Measurements from ENCODE around the gene S1PR3. TPM values are rescaled to one million over a fixed set of nuclear protein-coding genes. Genes with fewer than 3 reads are reported as not detected.
A peak's percentile ranks its signal among the peaks of the same experiment; 100 is the strongest.

S1PR3 gene
- total and polyA plus RNA-seq, 12 donors, result 3.6 to 61.6 (median 13.3) TPM

- DNase-seq (no peak), ATAC-seq (no peak)
- peaks cover 0 to 15% (median 0%) of the 10 kb centered on the region in 7 donors for H3K27me3 ChIP-seq
- no peaks in the 10 kb centered on the region for H3K9me3 ChIP-seq
- intact Hi-C loops (cut with DNase I), result no loop called here
- peaks cover 0 to 3% (median 0%) of the 10 kb centered on the region in 9 donors for H3K4me1 ChIP-seq
- H3K27ac ChIP-seq, result no peak overlapping the region
- 81 to 94% methylated on average over 3 of the region's 3 CpGs for WGBS, 2 donors
- H3K36me3 ChIP-seq, result no peaks in the 10 kb centered on the region
- H3K4me3 ChIP-seq, result no peak overlapping the region
- TF ChIP-seq CTCF (IDR thresholded peaks at IDR 0.05), result no peak
Observed at GRCh38 chr9:88960632-88961031, 30.6 kb upstream of the S1PR3 start.

GRCh38 chr9:88965473-88965872 is 25.8 kb upstream of the S1PR3 start:
- Histone ChIP-seq H3K27ac (no peak overlapping the region), H3K36me3 (no peaks in the 10 kb centered on the region), H3K27me3 (peaks cover 0 to 6% (median 0%) of the 10 kb centered on the region in 7 donors), H3K4me1 (peaks cover 0 to 3% (median 0%) of the 10 kb centered on the region in 9 donors), H3K9me3 (no peaks in the 10 kb centered on the region), H3K4me3 (no peak overlapping the region)
- peak in 1 of 2 donors; percentile 37 for DNase-seq
- WGBS, 2 donors, result 47 to 71% methylated on average over 8 of the region's 8 CpGs
- intact Hi-C loops (cut with DNase I), result no loop called here
- peak; percentile 46 to 95 (median 72) for ATAC-seq
- TF ChIP-seq CTCF (IDR thresholded peaks at IDR 0.05), result no peak

GRCh38 chr9:88966894-88967676 is 24.2 kb upstream of the S1PR3 start:
- Histone ChIP-seq H3K9me3 (peaks cover 0 to 1% (median 0%) of the 10 kb centered on the region in 11 donors), H3K4me3 (no peak overlapping the region), H3K27me3 (peaks cover 0 to 6% (median 0%) of the 10 kb centered on the region in 7 donors), H3K36me3 (no peaks in the 10 kb centered on the region), H3K4me1 (peaks cover 0 to 3% (median 0%) of the 10 kb centered on the region in 9 donors), H3K27ac (no peak overlapping the region)
- intact Hi-C loops (cut with DNase I), result no loop called here
- 84 to 85% methylated on average over 10 of the region's 10 CpGs for WGBS, 2 donors
- ATAC-seq (peak in 1 of 8 donors; percentile 10), DNase-seq (no peak)
- TF ChIP-seq CTCF (IDR thresholded peaks at IDR 0.05), result no peak

- intact Hi-C loops (cut with DNase I), result no loop called here
- H3K4me3 ChIP-seq, result no peak overlapping the region
- no peak overlapping the region for H3K27ac ChIP-seq
- peaks cover 0 to 12% (median 0%) of the 10 kb centered on the region in 11 donors for H3K9me3 ChIP-seq
- TF ChIP-seq CTCF (IDR thresholded peaks at IDR 0.05), result no peak
- peaks cover 0 to 3% (median 0%) of the 10 kb centered on the region in 9 donors for H3K4me1 ChIP-seq
- no peak for DNase-seq
- H3K36me3 ChIP-seq, result no peaks in the 10 kb centered on the region
- WGBS, 2 donors, result 90 to 93% methylated on average over 4 of the region's 4 CpGs
- ATAC-seq, result no peak
- peaks cover 0 to 6% (median 0%) of the 10 kb centered on the region in 7 donors for H3K27me3 ChIP-seq
Observed at GRCh38 chr9:88968799-88969198, 22.5 kb upstream of the S1PR3 start.
